Measurements from ENCODE around the gene ATP8A1.

GRCh38 chr4:42612898-42613297 is 44.0 kb downstream of the ATP8A1 start:
- TF ChIP-seq, protein P1, sequence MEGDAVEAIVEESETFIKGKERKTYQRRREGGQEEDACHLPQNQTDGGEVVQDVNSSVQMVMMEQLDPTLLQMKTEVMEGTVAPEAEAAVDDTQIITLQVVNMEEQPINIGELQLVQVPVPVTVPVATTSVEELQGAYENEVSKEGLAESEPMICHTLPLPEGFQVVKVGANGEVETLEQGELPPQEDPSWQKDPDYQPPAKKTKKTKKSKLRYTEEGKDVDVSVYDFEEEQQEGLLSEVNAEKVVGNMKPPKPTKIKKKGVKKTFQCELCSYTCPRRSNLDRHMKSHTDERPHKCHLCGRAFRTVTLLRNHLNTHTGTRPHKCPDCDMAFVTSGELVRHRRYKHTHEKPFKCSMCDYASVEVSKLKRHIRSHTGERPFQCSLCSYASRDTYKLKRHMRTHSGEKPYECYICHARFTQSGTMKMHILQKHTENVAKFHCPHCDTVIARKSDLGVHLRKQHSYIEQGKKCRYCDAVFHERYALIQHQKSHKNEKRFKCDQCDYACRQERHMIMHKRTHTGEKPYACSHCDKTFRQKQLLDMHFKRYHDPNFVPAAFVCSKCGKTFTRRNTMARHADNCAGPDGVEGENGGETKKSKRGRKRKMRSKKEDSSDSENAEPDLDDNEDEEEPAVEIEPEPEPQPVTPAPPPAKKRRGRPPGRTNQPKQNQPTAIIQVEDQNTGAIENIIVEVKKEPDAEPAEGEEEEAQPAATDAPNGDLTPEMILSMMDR (IDR thresholded peaks at IDR 0.05), result no peak
- TF ChIP-seq POLR2A (IDR thresholded peaks at IDR 0.05), result no peak
